Measurements from ENCODE around the gene PLPPR3.

- no peak for TF ChIP-seq GATA2 (IDR thresholded peaks at IDR 0.05; ENCODE audit: low read depth, low read length)
- no peak for TF ChIP-seq GATA3 (IDR thresholded peaks at IDR 0.05; ENCODE audit: low read depth, low read length)
These were observed 23.2 kb downstream of the PLPPR3 start for GRCh38 chr19:798415-799075.

Data from SH-SY5Y (cell line).